ENCODE measurements around the gene DPH7. TPM values are rescaled to one million over a fixed set of nuclear protein-coding genes. Genes with fewer than 3 reads are reported as not detected.
"Not testable (repeated sequence)": the region's sequence is repeated elsewhere in the genome, so short reads cannot be mapped to it uniquely, and the experiment has no call there.

The DPH7 gene
- total RNA-seq, 1 experiment from 2014 or later, result 58.4 TPM

DNA sequence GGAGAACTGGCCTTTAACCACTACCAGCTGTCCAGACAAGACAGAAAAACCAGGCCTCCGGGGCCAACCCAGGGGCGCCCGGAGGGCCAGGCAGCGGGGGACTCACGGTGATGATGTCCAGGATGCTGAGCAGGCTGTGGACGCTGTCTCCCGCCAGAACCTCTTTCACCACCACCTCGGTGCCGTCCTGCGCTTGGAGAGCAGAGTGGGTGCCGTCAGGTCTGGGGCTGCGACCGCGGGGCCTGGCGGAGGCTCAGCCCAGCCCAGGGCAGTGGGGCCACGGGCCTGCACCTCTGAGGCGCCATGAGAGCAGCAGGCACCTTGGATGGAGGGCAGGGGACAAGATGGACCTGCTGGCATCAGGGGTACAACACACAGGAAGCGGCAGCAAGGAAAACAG lies 38.2 kb downstream of the DPH7 start:
- intact Hi-C loops (cut with micrococcal nuclease; ENCODE audit: unreplicated experiment), result no loop called here
- Mint-ChIP-seq H3K4me3 (ENCODE audit: unreplicated experiment) (no peak overlapping the region), H3K27ac (ENCODE audit: unreplicated experiment) (no peak overlapping the region), H3K36me3 (ENCODE audit: insufficient read depth, unreplicated experiment) (no peaks in the 10 kb centered on the region), H3K27me3 (ENCODE audit: insufficient read depth, unreplicated experiment) (no peaks in the 10 kb centered on the region), H3K9me3 (ENCODE audit: unreplicated experiment) (no peaks in the 10 kb centered on the region), H3K4me1 (ENCODE audit: low read depth, unreplicated experiment) (no peaks in the 10 kb centered on the region)
- TF ChIP-seq, protein P1, sequence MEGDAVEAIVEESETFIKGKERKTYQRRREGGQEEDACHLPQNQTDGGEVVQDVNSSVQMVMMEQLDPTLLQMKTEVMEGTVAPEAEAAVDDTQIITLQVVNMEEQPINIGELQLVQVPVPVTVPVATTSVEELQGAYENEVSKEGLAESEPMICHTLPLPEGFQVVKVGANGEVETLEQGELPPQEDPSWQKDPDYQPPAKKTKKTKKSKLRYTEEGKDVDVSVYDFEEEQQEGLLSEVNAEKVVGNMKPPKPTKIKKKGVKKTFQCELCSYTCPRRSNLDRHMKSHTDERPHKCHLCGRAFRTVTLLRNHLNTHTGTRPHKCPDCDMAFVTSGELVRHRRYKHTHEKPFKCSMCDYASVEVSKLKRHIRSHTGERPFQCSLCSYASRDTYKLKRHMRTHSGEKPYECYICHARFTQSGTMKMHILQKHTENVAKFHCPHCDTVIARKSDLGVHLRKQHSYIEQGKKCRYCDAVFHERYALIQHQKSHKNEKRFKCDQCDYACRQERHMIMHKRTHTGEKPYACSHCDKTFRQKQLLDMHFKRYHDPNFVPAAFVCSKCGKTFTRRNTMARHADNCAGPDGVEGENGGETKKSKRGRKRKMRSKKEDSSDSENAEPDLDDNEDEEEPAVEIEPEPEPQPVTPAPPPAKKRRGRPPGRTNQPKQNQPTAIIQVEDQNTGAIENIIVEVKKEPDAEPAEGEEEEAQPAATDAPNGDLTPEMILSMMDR (IDR thresholded peaks at IDR 0.05; ENCODE audit: insufficient read depth in 1 of 2, low read depth in 1 of 2, low read length in 1 of 2, severe bottlenecking in 1 of 2, unreplicated experiment in 1 of 2), result no peak
- Histone ChIP-seq H3K9me3 (no peaks in the 10 kb centered on the region), H3K4me1 (no peaks in the 10 kb centered on the region), H3K4me3 (ENCODE audit: low read depth, low read length) (no peak overlapping the region), H3K27me3 (replicated peaks; ENCODE audit: control insufficient read depth, insufficient read depth, low read length) (no peaks in the 10 kb centered on the region), H3K36me3 (ENCODE audit: control insufficient read depth, insufficient read depth, low read length) (no peaks in the 10 kb centered on the region)
- CTCF ChIA-PET, result no interaction called here
- POLR2A ChIA-PET, result no interaction called here
- BruUV-seq (replicated peaks), result no TSS peak
- no peak for DNase-seq

DNA sequence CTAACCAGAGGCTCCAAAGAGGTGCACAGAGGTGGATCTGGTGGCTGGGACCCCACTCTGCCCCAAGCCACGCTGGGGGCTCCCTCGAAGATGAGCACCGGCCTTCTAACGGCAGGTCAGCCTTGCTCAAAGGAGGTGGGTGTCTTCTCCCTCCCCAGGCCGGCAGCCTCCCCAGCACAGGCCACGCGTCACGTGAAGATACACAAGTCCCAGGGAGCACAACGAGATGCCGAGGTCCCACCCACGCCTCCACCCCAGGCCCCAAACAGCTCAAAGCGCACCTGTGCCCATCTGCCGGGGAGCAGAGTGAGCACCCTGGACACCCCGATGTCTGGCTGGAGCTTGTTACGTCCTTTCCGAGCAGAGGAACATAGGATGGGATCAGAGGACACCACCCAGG lies 40.7 kb downstream of the DPH7 start:
- no peak overlapping the region for H3K4me3 ChIP-seq (ENCODE audit: low read depth, low read length)
- BruUV-seq (replicated peaks), result no TSS peak
- H3K4me3 Mint-ChIP-seq (ENCODE audit: unreplicated experiment), result no peak overlapping the region
- no peaks in the 10 kb centered on the region for H3K27me3 Mint-ChIP-seq (ENCODE audit: insufficient read depth, unreplicated experiment)
- CTCF ChIA-PET, result no interaction called here
- peaks cover 7% of the 10 kb centered on the region for H3K4me1 Mint-ChIP-seq (ENCODE audit: low read depth, unreplicated experiment)
- intact Hi-C loops (cut with micrococcal nuclease; ENCODE audit: unreplicated experiment), result loop anchor here (10.0 kb wide), 1 partner anchor 243 kb away; no protein-coding TSS in a partner anchor
- TF ChIP-seq, protein P1 (IDR thresholded peaks at IDR 0.05; ENCODE audit: insufficient read depth in 1 of 2, low read depth in 1 of 2, low read length in 1 of 2, severe bottlenecking in 1 of 2, unreplicated experiment in 1 of 2), result no peak
- H3K36me3 ChIP-seq (ENCODE audit: control insufficient read depth, insufficient read depth, low read length), result no peaks in the 10 kb centered on the region
- H3K9me3 Mint-ChIP-seq (ENCODE audit: unreplicated experiment), result no peaks in the 10 kb centered on the region
- no peaks in the 10 kb centered on the region for H3K4me1 ChIP-seq
- POLR2A ChIA-PET, result no interaction called here
- H3K27me3 ChIP-seq (replicated peaks; ENCODE audit: control insufficient read depth, insufficient read depth, low read length), result no peaks in the 10 kb centered on the region
- no peak overlapping the region for H3K27ac Mint-ChIP-seq (ENCODE audit: unreplicated experiment)
- DNase-seq, result no peak
- H3K36me3 Mint-ChIP-seq (ENCODE audit: insufficient read depth, unreplicated experiment), result peaks cover 12% of the 10 kb centered on the region
- H3K9me3 ChIP-seq, result no peaks in the 10 kb centered on the region

DNA sequence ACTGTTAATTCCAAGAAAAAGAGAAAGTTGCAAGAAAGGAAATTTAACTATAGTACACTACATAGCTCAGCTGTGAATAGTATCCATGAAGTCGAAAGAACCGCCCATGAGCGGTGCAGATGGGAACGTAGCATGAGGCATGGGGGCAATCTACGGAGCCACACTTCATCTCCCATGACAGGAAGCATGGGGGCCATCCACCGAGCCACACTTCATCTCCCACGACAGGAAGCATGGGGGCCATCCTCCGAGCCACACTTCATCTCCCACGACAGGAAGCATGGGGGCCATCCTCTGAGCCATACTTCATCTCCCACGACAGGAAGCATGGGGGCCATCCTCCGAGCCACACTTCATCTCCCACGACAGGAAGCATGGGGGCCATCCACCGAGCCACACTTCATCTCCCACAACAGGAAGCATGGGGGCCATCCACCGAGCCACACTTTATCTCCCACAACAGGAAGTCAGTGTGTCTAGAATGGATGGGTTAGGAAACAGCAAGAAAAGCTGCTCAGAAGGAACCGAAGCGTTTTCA lies 42.1 kb downstream of the DPH7 start:
- intact Hi-C loops (cut with micrococcal nuclease; ENCODE audit: unreplicated experiment), result loop anchor here (10.0 kb wide), 1 partner anchor 242 kb away; no protein-coding TSS in a partner anchor
- POLR2A ChIA-PET, result not testable (repeated sequence)

More for the DNA sequence above, 42.1 kb downstream of the DPH7 start:
- H3K27me3 Mint-ChIP-seq (ENCODE audit: insufficient read depth, unreplicated experiment); CTCF ChIA-PET; H3K4me3 ChIP-seq (ENCODE audit: low read depth, low read length); H3K27ac Mint-ChIP-seq (ENCODE audit: unreplicated experiment); DNase-seq; H3K4me1 ChIP-seq; H3K9me3 Mint-ChIP-seq (ENCODE audit: unreplicated experiment); H3K36me3 ChIP-seq (ENCODE audit: control insufficient read depth, insufficient read depth, low read length); H3K27me3 ChIP-seq (replicated peaks; ENCODE audit: control insufficient read depth, insufficient read depth, low read length); H3K9me3 ChIP-seq; H3K4me1 Mint-ChIP-seq (ENCODE audit: low read depth, unreplicated experiment); BruUV-seq (replicated peaks); H3K4me3 Mint-ChIP-seq (ENCODE audit: unreplicated experiment): not testable (repeated sequence)
- peaks cover 12% of the 10 kb centered on the region for H3K36me3 Mint-ChIP-seq (ENCODE audit: insufficient read depth, unreplicated experiment)
